HG03280 (cell line): ENCODE measurements around the gene ROBO1.

ENCODE experiments used
- ATAC-seq: cut with Tn5 transposase; IDR thresholded peaks from one replicate; pipeline ENCODE4 v1.9.1; 2021; ENCODE audit warnings: mild to moderate bottlenecking, moderate library complexity; ENCODE audit not compliant: unreplicated experiment

ROBO1 gene

DNA sequence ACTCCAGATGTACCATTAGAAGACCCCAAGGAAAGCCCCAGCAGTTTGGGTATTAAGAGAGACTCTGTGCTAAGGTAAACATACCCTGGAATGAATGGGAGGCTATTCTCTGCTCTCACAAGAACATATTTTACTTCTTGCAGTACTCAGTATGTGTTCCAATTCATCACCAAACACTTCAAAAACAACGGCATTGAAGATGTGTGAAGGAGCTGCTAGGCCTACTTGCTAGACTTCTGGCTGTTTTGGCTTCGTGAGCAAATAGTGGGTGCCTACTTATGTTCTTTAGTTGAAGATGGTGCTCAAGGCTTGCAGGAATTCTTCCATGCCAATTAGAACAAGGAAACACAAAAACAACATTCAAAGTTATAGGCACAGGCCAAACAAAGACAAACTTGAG, 514.5 kb downstream of the ROBO1 start:
- ATAC-seq: no peak

DNA sequence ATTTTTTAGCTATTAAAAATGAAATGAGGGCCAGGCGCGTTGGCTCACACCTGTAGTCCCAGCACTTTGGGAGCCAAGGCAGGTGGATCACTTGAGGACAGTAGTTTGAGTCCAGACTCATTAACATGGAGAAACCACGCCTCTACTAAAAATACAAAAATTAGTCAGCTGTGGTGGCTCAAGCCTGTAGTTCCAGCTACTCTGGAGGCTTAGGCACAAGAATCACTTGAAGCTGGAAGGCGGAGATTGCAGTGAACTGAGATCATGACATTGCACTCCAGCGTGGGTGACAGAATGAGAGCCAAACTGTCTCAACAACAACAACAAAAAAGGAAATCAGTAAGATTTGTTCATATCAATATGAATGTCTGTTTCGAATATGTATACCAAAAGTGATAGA, 517.1 kb downstream of the ROBO1 start:
- ATAC-seq: no peak

DNA sequence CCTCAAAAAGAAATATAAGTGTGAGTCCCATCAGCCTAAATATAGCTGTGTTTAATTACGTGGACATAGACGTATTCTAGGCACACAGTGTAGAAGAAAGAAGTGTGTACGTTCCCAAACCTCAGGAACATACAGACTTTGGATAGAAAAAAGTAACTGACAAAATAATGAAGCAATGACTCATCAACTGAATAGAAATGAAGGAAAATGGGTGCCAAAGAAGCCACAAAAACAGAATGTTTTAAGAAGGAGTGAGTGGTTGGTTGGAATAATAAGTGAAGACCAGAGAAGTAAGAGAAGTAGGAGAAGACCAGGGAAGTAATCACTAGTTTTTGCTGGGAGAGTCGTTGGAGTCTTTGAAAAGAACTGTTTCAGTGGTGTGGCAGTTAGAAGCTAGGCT, 518.1 kb downstream of the ROBO1 start:
- ATAC-seq: no peak

DNA sequence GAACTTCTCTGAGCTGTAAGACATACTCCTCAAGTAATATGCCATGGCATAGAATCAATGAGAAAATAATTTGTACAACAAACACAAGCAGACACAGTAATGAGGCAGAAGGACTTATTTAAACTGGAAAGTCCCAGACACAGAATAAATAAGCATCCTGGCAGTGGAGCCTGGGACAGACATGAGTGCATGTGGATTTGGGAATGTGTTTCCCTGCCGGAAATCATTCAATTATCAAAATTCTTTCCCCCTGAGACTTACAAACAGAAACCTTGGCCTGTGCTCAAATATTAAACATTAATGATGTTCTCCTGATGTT, 520.1 kb downstream of the ROBO1 start:
- ATAC-seq: no peak

DNA sequence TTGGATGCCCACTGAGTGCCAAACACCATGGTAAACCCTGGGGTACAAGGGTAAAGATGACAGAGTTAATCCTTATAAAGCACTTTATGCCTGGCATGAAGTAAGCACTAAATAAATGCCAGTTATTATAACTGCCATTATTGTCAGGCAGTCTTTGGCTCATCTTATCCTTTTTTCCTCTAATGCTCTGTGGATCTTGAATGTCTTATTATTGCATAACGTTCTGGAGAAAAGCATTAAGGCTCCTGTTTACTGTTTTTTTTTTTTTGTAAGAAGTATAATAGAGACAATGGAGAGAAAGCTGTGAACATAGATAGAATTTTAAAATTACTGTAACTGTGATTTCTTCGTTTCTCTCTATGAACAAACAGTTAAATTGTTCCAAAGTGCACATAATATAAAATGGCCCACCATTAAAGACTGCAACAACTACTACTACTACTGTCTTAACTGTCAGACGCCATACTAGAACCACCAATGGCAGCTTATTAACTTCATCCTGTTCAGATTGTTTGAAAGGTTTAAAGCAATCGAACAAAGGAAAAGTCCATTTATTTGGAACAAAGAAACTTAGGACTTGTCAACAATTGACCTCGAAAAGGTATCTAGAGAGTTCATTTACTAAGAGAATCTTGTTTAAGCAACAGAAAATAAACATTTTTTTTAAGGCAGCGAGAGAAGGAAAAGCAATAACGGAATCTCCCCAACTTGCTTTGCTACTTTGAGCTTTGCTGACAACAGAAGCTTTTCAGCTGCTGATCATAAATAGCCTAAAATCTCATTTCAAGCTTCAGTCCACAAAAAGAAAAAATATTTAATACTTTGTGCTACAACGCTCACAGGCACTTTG, 520.7 kb downstream of the ROBO1 start:
- no peak for ATAC-seq

DNA sequence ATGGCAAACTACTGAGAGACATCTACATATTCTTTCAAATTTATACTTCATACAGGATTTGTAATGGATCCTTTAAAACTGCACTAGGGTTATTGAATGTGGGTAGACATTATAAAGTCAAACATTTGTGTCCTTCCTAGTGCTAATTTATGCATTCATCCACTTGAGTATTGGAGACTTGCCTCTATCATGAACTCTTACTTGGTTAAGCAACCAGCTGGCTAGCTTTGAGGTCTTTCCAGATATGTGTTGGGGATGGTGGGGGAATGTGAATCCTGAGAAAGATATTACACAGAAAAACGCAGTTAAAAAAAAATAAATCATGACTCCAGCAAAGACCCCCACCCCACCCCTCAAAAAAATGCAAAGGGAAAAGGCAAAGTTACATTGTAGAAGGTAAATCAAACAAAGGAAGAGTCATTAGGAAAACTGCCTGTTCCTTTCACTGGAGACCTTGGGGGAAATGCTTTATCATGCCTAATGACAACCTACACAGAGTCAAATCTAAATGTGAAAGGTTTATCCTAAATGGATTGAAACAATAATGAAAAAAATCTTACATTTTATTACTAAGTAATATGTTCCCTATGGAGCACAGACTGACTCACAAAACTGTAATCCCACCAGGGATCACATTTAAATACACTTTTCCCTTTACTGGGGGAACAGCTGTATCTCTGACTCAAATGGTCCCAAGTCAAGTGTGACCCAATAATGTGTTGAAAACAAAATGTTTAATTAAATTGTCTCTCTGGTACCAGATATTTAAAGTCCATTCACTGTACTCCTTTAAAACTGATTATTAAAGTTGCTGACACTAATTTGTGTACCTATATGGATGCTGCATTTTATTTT, 522.3 kb downstream of the ROBO1 start:
- ATAC-seq: no peak

DNA sequence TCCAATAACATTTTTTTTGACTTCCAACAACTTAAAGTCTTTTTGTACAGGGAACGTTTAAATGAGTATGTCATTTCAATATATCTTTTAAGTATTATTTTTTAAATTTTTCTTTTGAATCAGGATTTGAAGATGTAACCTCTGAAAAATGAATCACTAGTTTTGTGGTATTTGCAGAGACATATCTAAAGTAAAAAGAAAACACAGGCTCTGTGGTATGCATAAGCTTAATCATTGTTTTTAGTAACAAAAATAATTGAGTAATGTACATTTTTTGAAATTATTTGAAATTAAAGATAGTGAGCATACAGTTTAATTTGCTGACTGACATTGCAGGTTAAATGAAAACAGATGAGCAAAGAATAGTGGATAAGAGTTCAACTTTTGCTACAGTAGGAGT, 531.3 kb downstream of the ROBO1 start:
- no peak for ATAC-seq

DNA sequence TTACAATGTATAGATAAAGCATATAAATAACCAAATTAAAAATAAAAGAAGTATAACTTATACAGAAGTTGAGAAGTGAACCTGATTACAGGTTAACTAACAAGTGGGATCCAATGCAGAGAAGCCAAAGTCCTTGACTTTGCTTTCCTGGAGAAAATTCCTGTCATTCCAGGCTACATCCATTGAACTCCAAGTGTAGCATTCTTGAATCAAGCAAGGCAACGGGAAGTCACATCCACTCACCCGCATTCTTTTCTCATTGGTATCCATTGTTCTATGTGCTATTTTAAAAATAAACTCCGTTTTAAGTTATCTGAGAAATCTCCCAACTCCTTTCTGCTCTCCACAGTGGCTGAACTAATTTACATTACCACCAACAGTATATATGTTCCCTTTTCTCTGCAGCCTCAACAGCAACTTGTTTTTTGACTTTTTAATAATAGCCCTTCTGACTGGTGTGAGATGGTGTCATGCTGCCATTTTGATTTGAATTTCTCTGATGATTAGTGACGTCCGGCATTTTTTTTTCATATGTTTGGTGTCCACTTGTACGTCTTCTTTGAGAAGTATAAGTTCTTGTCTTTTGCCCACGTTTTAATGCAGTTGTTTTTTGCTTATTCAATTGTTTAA, 534.3 kb downstream of the ROBO1 start:
- ATAC-seq: no peak

DNA sequence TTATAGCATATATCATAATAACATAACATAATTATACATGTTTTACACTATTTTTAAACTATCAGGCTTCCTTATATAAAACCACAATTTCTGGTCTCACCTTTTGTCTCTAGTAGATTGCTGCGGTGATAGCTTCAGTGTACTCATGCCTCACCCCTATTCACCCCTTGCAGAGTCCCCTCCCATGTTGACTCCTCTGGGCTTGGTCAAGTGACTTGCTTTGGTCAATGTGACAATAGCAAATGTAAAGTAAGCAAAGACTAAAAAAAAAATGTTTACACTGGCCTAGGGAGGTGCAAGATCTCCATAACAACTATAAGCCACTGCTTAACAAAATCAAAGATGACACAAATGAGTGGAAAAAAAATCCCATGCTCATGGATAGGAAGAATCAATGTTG, 537.5 kb downstream of the ROBO1 start:
- no peak for ATAC-seq

DNA sequence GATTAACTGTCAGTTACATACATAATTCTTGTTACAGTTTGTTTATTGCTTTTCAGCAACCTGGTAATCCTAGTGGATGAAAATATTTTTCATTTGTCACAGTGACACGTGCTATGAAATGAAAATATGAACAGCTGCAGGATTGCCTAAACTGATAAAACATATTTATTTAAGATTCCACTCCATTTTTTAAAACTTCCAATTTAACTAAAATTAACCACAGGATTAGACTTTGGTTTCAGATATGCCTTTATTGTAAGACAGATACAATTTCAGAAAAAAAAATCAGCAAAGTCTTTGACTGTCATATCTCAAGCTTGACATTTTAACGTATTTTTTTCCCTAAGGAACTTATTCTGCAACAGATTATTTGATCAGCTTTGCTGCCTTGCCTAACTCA, 550.7 kb downstream of the ROBO1 start:
- ATAC-seq: no peak

DNA sequence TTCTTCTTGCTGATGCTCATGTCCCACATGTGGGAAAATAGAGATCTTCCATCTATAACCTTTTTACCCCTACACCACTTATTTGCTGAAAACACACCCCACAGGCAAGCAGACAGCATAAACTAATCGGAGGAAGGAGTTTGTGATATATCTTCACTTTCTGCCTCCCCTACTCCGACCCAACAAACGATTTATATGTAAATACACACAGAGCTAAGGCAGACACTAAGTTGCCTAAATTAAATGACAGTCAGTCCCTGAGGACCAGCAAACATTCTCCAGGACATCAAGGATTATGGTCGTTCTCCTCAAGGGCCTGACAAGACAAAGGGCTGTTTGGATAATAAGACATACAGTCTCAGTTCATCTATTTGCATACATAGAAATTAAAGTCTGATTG, 552.5 kb downstream of the ROBO1 start:
- ATAC-seq: no peak

DNA sequence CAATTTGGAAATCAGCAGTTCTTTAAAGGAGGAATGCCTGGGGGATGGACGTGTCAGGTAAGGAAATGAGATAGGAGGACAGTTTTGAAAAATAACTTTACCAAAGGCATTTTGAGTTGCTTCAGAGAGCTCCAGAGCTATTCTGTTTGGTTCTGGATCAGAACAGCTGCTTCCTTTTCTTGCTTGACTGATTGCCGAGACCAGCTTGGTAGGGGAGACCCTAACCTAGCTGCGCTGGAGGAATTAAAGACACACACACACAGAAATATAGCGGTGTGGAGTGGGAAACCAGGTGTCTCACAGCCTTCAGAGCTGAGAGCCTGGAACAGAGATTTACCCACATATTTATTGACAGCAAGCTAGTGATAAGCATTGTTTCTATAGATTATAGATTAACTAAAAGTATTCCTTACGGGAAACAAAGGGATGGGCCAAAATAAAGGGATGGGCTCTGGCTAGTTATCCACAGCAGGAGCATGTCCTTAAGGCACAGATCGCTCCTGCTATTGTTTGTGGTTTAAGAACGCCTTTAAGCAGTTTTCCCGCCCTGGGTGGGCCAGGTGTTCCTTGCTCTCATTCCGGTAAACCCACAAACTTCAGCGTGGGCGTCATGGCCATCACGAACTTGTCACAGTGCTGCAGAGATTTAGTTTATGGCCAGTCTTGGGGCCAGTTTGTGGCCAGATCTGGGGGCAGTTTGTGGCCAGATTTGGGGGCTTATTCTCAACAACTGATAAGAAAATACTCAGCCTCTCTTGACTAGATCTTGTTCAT, 556.0 kb downstream of the ROBO1 start:
- no peak for ATAC-seq

DNA sequence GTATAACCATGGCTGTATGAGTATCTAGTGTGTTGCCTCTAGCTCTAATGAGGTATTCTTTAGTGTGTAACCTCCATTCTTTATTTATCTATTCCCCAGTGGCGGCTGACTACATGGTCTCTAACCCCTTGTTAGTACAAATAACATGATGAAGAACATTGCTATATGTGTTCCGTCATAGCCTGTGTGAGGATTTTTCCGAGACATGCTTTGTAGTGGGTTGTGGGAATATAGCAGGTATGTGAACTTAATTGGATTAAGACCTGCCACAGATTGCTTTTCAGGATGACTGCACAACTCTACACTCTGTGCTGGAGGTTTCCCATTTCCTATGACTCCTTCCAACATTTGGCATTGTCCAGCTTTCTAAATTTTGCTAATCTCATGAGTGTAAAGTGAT, 563.4 kb downstream of the ROBO1 start:
- no peak for ATAC-seq

DNA sequence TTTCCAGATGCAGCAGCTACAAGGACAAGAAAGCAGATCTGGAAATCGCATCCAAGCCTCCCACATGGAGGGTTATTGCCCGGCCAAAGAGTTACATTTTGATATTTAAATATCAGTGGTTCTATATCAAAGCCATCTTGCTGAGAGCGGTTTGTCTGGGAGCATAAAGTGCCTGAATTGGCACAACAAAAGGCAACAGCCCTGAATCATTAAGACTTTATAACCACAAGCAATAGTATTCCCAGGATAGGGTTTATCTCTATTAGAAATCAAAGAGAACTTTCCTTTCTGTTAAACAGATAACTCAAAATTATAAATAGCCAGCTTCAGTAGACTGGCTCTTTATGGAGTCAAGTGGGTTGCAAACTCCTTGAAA, 564.7 kb downstream of the ROBO1 start:
- no peak for ATAC-seq

DNA sequence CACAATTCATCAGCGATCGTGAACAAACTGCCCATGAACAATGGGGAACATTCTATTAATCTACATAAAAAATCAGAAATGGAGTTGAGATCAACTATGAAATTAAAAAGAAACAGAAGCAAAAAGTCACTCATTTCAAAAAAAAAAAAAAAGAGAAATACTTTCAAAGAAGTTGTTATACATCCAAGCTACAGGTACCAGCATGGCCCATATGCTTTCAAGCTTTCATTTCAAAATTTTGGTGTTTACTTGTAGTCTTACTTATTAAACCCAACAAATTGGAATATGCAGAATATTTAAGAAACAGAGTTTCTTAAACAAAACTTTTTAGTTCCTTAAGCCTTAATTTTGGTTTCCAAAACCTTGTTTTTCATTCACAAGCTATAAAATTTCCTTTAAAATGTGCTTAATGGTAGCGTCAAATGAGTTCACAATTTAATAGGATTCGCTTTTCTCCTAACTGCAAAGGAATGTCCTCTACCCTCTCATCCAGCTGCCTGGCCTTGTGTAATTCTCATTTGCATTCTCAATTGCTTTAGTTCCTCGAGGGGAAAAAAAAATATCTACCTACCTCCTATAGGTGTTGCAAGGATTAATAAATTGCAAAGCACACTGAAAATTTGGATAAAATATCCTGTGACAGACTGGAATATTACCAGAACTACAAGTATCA, 565.2 kb downstream of the ROBO1 start:
- ATAC-seq: no peak

DNA sequence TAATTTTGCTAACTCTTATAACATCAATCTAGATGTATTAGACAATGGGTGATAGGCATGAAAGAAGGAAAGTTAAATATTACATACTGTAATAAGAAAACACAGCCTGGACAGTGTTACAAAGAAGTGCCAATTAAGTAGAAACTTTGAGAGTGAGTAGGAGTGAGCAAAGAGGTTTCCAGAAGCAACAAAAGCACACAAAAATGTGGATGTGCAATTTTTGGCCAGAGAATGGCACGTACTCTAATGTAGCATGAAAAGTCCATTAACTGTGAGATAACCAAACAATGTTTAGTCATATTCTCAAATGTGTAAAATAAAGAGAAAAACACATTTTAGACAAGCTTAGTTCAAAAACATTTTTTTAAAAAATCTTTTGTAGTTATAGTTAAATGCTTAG, 567.3 kb downstream of the ROBO1 start:
- no peak for ATAC-seq

DNA sequence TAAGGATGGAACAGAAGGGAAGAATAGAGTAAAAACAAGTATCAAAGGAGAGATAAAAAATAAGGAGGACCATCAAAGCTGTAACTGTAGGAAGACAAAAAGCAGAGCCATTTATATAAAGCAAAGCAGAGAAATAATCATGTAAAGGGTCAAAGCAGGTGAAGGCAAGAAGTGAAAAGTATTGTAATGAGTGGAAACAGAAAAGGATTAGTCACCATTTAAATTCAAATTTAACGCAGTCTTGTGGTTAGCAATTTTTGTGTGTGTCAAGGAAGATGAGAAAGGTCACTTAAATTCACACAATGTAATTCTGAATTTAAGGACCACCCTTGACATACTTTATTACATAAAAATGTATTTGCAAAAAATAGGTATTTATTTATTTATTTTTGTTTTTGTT, 567.8 kb downstream of the ROBO1 start:
- no peak for ATAC-seq

DNA sequence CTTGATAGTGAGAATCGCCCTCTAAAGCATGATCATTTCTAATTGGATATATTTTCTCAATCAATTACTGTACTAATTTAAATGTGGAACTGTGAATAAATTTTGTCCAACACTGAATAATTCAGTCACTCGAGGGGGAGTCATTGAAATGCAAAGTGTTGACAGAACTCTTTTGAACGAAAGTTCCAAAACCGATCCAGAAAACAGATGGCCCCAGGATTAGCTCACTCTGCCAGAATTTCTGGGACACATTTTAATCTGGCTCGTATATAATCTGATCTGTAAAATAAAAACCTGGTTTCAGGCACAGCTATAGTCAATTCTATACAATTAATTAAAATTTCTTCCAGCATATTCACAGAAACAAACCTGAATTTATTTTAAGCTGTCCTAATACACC, 580.4 kb downstream of the ROBO1 start:
- ATAC-seq: no peak

DNA sequence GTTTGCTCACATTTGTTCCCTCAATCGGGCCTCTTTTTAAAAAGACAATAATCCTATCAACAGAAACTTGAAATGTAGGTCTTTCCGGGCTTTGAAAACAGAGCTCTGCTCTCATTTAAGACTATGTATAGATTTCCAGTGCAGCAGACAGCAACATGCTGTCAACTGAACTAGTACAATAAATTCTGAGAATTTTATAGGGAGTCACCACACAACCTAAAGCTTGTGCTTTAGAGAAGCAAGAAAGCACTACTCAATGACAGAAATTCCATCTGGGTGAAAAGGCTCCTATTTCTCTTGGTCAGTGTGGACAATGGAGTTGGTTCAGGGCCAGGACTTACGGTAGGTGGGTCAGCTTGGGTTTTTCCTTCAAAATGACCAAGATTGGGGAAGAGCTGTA, 583.5 kb downstream of the ROBO1 start:
- no peak for ATAC-seq

DNA sequence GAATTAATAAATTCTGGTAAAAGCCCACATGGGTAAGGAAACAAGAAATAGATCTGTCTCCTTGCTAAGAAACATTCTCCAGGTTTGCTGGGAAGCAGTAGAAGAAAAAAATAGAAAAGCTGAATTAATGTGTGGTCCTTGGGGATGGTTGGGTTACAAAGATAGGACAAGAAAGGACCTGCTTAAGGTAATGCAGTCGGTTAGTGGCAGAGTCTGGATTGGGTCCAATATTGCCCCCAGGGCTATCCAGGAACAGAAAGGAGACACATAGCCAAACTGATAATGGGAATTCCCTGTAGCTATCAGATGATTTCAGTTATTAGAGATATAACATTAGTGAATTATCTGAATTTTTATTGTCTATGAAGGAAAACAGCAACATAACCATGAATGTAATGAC, 584.3 kb downstream of the ROBO1 start:
- ATAC-seq: no peak
